GM12878 (cell line): Measurements from ENCODE around the gene KPTN. TPM values are rescaled to one million over a fixed set of nuclear protein-coding genes. Genes with fewer than 3 reads are reported as not detected.

Experiments used
- ATAC-seq: fragments of 200-7000 bp; cut with Tn5 transposase; 3 replicates; pipeline ENCODE4 v1.9.1; 2020; ENCODE audit warnings: mild to moderate bottlenecking, moderate library complexity
- BruUV-seq: library from RNA; stranded (reverse); fragments of 400-500 nt; replicated peaks from 2 replicates; lab custom pipeline; 2021; lab: Mats Ljungman, UMichigan
- CTCF ChIA-PET: fragments of 300-600 bp; sonication (Branson Sonifier 250); formaldehyde crosslinking; extraction: SDS; loops from one replicate; lab custom pipeline; 2021; ENCODE audit warnings: inconsistent platforms; lab: Yijun Ruan, JAX
- POLR2A ChIA-PET: fragments of 350-600 bp; formaldehyde crosslinking; extraction: SDS; loops from one replicate; lab custom pipeline; 2021; ENCODE audit warnings: inconsistent platforms; lab: Charles Lee
- RAD21 ChIA-PET: fragments of 300-600 bp; sonication (Branson Sonifier 250); formaldehyde crosslinking; loops from one replicate; lab custom pipeline; 2023; ENCODE audit warnings: antibody characterized with exemption; ENCODE audit not compliant: unreplicated experiment; lab: Charles Lee
- SMC1A ChIA-PET: fragments of 300-600 bp; sonication (Branson Sonifier 250); formaldehyde crosslinking; loops from one replicate; lab custom pipeline; 2023; ENCODE audit not compliant: unreplicated experiment, uncharacterized antibody; lab: Charles Lee
- DNase-seq: peaks from one replicate; pipeline ENCODE4 v3.0.0-alpha.2; 2011; ENCODE audit warnings: low read depth, low spot score
- FAIRE-seq: peaks from 3 replicates; lab custom pipeline; 2011; peaks lifted over from hg19 to GRCh38; lab: Jason Lieb, UNC
- H2AFZ ChIP-seq: 2 replicates; pipeline ENCODE4 v1.6.0; 2011; ENCODE audit warnings: low read depth, low read length, control low read depth; ENCODE audit not compliant: control insufficient read depth
- H3K27ac ChIP-seq: 2 replicates; pipeline ENCODE4 v1.5.1; 2011; ENCODE audit warnings: control low read depth; ENCODE audit not compliant: control insufficient read depth, insufficient read depth
- H3K27me3 ChIP-seq, 2 experiments: replicated peaks in 1 of 2; 2 replicates each; pipeline versions ENCODE4 v1.6.0 to v1.6.1; 2011; ENCODE audit warnings: low read length in 1 of 2; ENCODE audit not compliant: control insufficient read depth in 2 of 2, insufficient read depth in 2 of 2
- H3K36me3 ChIP-seq, 2 experiments: 2 replicates each; pipeline ENCODE4 v1.5.1; 2011; ENCODE audit warnings: low read length in 1 of 2; ENCODE audit not compliant: control insufficient read depth in 2 of 2, insufficient read depth in 2 of 2
- H3K4me1 ChIP-seq: 2 replicates; pipeline ENCODE4 v1.6.1; 2011; ENCODE audit warnings: mild to moderate bottlenecking, low read length, moderate library complexity, mixed read lengths; ENCODE audit not compliant: control insufficient read depth, insufficient read depth
- H3K4me2 ChIP-seq: 2 replicates; pipeline ENCODE4 v1.6.0; 2011; ENCODE audit warnings: control low read depth; ENCODE audit not compliant: control insufficient read depth, insufficient read depth
- H3K4me3 ChIP-seq: fragments of 200-600 bp; sonication (generic); 2 replicates; pipeline ENCODE4 v1.5.1; 2016
- H3K79me2 ChIP-seq: 2 replicates; pipeline ENCODE4 v1.6.0; 2011; ENCODE audit warnings: low read length; ENCODE audit not compliant: control insufficient read depth, insufficient read depth
- H3K9ac ChIP-seq: 2 replicates; pipeline ENCODE4 v1.8.0; 2011; ENCODE audit warnings: low read length, control low read depth, mixed read lengths; ENCODE audit not compliant: control insufficient read depth, insufficient read depth
- H3K9me3 ChIP-seq: replicated peaks from 3 replicates; pipeline ENCODE4 v1.5.1; 2011; ENCODE audit warnings: mild to moderate bottlenecking, low read length; ENCODE audit not compliant: control insufficient read depth, insufficient read depth
- H4K20me1 ChIP-seq: 2 replicates; pipeline ENCODE4 v1.6.0; 2011; ENCODE audit not compliant: control insufficient read depth, insufficient read depth
- CBX3 ChIP-seq: fragments of 200-600 bp; sonication (generic); IDR thresholded peaks from 2 replicates; pipeline ENCODE4 v1.6.1; 2016; ENCODE audit warnings: low read depth, borderline replicate concordance
- FOS ChIP-seq: IDR thresholded peaks from 3 replicates; pipeline ENCODE4 v1.6.1; 2011; ENCODE audit warnings: borderline replicate concordance; ENCODE audit not compliant: insufficient read length; ENCODE audit errors: extremely low read depth
- HDGF ChIP-seq: fragments of 450-650 bp; IDR thresholded peaks from 2 replicates; pipeline ENCODE4 v1.6.1; 2016; ENCODE audit warnings: antibody characterized with exemption
- IKZF1 ChIP-seq: fragments of 450-650 bp; conservative IDR thresholded peaks from 2 replicates; pipeline ENCODE4 v1.6.1; 2017; ENCODE audit warnings: antibody characterized with exemption, mild to moderate bottlenecking
- JUNB ChIP-seq: IDR thresholded peaks from 2 replicates; pipeline ENCODE4 v1.6.1; 2016; ENCODE audit warnings: antibody characterized with exemption, mild to moderate bottlenecking
- MXI1 ChIP-seq: fragments of 150-350 bp; IDR thresholded peaks from 2 replicates; pipeline ENCODE4 v1.6.1; 2011; ENCODE audit warnings: low read depth, mild to moderate bottlenecking, inconsistent platforms, low read length, improper control_type of control experiment
- RCOR1 ChIP-seq: conservative IDR thresholded peaks from 2 replicates; pipeline ENCODE4 v1.6.1; 2012; ENCODE audit warnings: low read depth, low read length, improper control_type of control experiment
- SMAD5 ChIP-seq: IDR thresholded peaks from 2 replicates; pipeline ENCODE4 v1.6.1; 2016; ENCODE audit warnings: antibody characterized with exemption, low read depth
- SP1 ChIP-seq: IDR thresholded peaks from one replicate; pipeline ENCODE4 v1.6.1; 2011; ENCODE audit warnings: low read depth, low read length
- ZZZ3 ChIP-seq: IDR thresholded peaks from 2 replicates; pipeline ENCODE4 v1.6.1; 2011; ENCODE audit warnings: low read depth; ENCODE audit not compliant: control insufficient read depth, insufficient read length
- WGBS: methylation state at CpG from one replicate; pipeline ENCODE4 v1.1.6; 2016; ENCODE audit warnings: low lambda C conversion rate; ENCODE audit not compliant: insufficient replicate concordance, insufficient coverage; ENCODE audit errors: missing lambda C conversion rate; 5-methylcytosine and 5-hydroxymethylcytosine counted together
- in situ Hi-C: fragments of 300-500 bp; cut with MboI; formaldehyde crosslinking; loops from 9 replicates; pipeline ENCODE4 v1.14.3; 2018; ENCODE audit warnings: mixed read lengths
- intact Hi-C: fragments of 100-400 bp; cut with micrococcal nuclease; formaldehyde crosslinking; loops from one replicate; pipeline ENCODE4 v1.14.2; 2022; ENCODE audit not compliant: unreplicated experiment
- polyA plus RNA-seq, 11 experiments: library from polyadenylated mRNA; depleted of rRNA in 4 of 11; unstranded in 6 of 11; stranded (reverse) in 5 of 11; fragments of >200 nt; fragmentation: Nextera tagmentation in 4 of 11; fragmentation: Illumina TruSeq in 1 of 11; extraction: Ambion mirVana in 4 of 11; extraction: Trizol in 1 of 11; gene quantifications; 1 replicate in 1 of 11; 2 replicates in 10 of 11; pipeline versions ENCODE4 v1.2.1 to v1.2.3, GENCODE V29; 2011 to 2016; ENCODE audit warnings: inconsistent platforms in 2 of 11, missing spikeins in 2 of 11, low read depth in 1 of 11
- total RNA-seq, 4 experiments: library from RNA; depleted of rRNA in 3 of 4; stranded (reverse); fragments of >200 nt in 3 of 4; fragmentation: Illumina TruSeq in 1 of 4; extraction: Trizol in 1 of 4; gene quantifications; 2 replicates each; pipeline versions ENCODE4 v1.2.1 to v1.2.3, GENCODE V29; 2013 to 2021
- TF ChIP-seq, protein P1 (sequence below): fragments of 450-650 bp; conservative IDR thresholded peaks from 2 replicates; pipeline ENCODE4 v1.6.1; 2017; ENCODE audit warnings: mild to moderate bottlenecking, moderate library complexity
- TF ChIP-seq, protein P2 (sequence below): IDR thresholded peaks from 2 replicates; pipeline ENCODE4 v1.6.1; 2011; ENCODE audit warnings: mild to moderate bottlenecking, low read depth, low read length, moderate library complexity; ENCODE audit not compliant: insufficient replicate concordance
- TF ChIP-seq, protein P3 (sequence below): IDR thresholded peaks from 2 replicates; pipeline ENCODE4 v1.6.1; 2012; ENCODE audit warnings: low read depth, low read length, improper control_type of control experiment
- TF ChIP-seq, protein P4 (sequence below): fragments of 450-650 bp; IDR thresholded peaks from 2 replicates; pipeline ENCODE4 v1.6.1; 2018; ENCODE audit warnings: mild to moderate bottlenecking, low read depth, moderate library complexity; ENCODE audit not compliant: partially characterized antibody
- TF ChIP-seq, protein P5 (sequence below): fragments of 450-650 bp; IDR thresholded peaks from 2 replicates; pipeline ENCODE4 v1.6.1; 2016; ENCODE audit warnings: mild to moderate bottlenecking

The KPTN gene
- total and polyA plus RNA-seq, 10 of the 15 experiments (the other 5 are each of a cell fraction or from before 2014, with no cell fraction given), result 0.60 to 10.1 (median 6.0) TPM

DNA sequence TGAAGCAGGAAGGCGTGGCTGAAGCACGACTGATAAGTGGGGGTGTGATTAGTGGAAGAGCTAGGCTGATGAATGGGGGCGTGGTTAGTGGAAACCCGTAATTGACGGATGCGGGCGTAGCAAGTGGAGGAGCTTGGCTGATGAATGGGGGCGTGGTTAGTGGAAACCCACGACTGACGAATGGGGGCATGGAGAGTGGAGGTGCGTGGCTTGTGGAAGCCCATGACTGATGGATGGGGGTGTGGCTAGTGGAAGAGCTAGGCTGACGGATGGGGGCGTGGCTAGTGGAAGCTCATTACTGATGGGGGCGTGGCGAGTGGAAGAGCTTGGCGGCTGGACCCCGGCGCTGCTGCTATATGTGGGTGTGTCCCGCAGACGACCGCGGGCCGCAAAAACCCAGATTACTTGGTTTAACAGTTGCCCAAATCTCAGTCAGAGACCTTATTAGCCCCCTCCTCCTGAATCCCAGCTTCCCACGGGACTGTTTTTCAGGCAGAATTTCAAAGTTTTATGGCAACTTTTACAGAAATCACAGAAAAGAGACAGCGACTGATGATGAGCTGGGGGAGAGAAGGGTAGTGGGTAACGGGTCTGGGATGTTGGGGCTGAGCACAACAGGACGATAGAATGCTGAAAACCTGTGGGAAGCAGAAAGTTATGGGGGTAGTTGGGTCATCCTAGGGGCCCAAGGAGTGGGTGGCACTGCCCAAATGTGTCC is 55.7 kb downstream of the KPTN start:
- peak overlapping the region; percentile 75 for H3K4me2 ChIP-seq
- H2AFZ ChIP-seq, result peak overlapping the region; percentile 16
- H3K27me3 ChIP-seq, result peaks cover 4 to 14% of the 10 kb centered on the region in 2 experiments
- BruUV-seq, result no TSS peak
- peak; percentile 92 for FAIRE-seq
- peaks cover 9% of the 10 kb centered on the region for H3K4me1 ChIP-seq
- ChIA-PET POLR2A (interaction anchor here (1.2 kb wide), 1 partner anchor 135 kb away, joined by 3 read pairs; no protein-coding TSS in a partner anchor), RAD21 (interaction anchor here (0.6 to 2.4 kb wide), 12 partner anchors 8 to 295 kb away, joined by 3 to 19 read pairs (median 4); partner anchors contain the start of genes DHX34 and KPTN), CTCF (interaction anchor here (0.6 to 2.2 kb wide), 25 partner anchors 8 to 435 kb away, joined by 3 to 28 read pairs (median 5); partner anchors contain the start of genes DHX34, KPTN and NAPA), SMC1A (interaction anchor here (0.6 to 1.9 kb wide), 13 partner anchors 8 to 278 kb away, joined by 3 to 12 read pairs (median 4); no protein-coding TSS in a partner anchor)
- in situ Hi-C loops, result loop anchor here (5.0 kb wide), 1 partner anchor 131 kb away; no protein-coding TSS in a partner anchor
- no peak overlapping the region for H3K27ac ChIP-seq
- no peaks in the 10 kb centered on the region for H3K9me3 ChIP-seq
- intact Hi-C loops, result loop anchor here (1.0 kb wide), 1 partner anchor 132 kb away; no protein-coding TSS in a partner anchor
- peak; percentile 89 for ATAC-seq
- H3K9ac ChIP-seq, result no peak overlapping the region; the same call in 1 of the 2 replicates
- 6% methylated on average over 27 of the region's 27 CpGs for WGBS
- no peaks in the 10 kb centered on the region for H3K79me2 ChIP-seq
- DNase-seq, result peak; percentile 75
- no peaks in the 10 kb centered on the region for H3K36me3 ChIP-seq
- H3K4me3 ChIP-seq, result 0 out of 2 replicates have a peak overlapping the region, but pooled peaks have one; percentile 18
- H4K20me1 ChIP-seq, result no peaks in the 10 kb centered on the region
- TF ChIP-seq, protein P1, sequence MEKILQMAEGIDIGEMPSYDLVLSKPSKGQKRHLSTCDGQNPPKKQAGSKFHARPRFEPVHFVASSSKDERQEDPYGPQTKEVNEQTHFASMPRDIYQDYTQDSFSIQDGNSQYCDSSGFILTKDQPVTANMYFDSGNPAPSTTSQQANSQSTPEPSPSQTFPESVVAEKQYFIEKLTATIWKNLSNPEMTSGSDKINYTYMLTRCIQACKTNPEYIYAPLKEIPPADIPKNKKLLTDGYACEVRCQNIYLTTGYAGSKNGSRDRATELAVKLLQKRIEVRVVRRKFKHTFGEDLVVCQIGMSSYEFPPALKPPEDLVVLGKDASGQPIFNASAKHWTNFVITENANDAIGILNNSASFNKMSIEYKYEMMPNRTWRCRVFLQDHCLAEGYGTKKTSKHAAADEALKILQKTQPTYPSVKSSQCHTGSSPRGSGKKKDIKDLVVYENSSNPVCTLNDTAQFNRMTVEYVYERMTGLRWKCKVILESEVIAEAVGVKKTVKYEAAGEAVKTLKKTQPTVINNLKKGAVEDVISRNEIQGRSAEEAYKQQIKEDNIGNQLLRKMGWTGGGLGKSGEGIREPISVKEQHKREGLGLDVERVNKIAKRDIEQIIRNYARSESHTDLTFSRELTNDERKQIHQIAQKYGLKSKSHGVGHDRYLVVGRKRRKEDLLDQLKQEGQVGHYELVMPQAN, result no peak
- TF ChIP-seq RCOR1 (no peak), FOS (no peak), SP1 (peak; percentile 55), IKZF1 (no peak), CBX3 (no peak), ZZZ3 (no peak), MXI1 (no peak), JUNB (no peak), SMAD5 (no peak), HDGF (peak; percentile 79; the same call in 1 of the 2 replicates)
- TF ChIP-seq, protein P2, sequence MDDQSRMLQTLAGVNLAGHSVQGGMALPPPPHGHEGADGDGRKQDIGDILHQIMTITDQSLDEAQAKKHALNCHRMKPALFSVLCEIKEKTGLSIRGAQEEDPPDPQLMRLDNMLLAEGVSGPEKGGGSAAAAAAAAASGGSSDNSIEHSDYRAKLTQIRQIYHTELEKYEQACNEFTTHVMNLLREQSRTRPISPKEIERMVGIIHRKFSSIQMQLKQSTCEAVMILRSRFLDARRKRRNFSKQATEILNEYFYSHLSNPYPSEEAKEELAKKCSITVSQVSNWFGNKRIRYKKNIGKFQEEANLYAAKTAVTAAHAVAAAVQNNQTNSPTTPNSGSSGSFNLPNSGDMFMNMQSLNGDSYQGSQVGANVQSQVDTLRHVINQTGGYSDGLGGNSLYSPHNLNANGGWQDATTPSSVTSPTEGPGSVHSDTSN, result peak; percentile 76
- TF ChIP-seq, protein P3, sequence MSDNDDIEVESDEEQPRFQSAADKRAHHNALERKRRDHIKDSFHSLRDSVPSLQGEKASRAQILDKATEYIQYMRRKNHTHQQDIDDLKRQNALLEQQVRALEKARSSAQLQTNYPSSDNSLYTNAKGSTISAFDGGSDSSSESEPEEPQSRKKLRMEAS, result no peak
- TF ChIP-seq, protein P4, sequence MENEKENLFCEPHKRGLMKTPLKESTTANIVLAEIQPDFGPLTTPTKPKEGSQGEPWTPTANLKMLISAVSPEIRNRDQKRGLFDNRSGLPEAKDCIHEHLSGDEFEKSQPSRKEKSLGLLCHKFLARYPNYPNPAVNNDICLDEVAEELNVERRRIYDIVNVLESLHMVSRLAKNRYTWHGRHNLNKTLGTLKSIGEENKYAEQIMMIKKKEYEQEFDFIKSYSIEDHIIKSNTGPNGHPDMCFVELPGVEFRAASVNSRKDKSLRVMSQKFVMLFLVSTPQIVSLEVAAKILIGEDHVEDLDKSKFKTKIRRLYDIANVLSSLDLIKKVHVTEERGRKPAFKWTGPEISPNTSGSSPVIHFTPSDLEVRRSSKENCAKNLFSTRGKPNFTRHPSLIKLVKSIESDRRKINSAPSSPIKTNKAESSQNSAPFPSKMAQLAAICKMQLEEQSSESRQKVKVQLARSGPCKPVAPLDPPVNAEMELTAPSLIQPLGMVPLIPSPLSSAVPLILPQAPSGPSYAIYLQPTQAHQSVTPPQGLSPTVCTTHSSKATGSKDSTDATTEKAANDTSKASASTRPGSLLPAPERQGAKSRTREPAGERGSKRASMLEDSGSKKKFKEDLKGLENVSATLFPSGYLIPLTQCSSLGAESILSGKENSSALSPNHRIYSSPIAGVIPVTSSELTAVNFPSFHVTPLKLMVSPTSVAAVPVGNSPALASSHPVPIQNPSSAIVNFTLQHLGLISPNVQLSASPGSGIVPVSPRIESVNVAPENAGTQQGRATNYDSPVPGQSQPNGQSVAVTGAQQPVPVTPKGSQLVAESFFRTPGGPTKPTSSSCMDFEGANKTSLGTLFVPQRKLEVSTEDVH, result no peak
- TF ChIP-seq, protein P5, sequence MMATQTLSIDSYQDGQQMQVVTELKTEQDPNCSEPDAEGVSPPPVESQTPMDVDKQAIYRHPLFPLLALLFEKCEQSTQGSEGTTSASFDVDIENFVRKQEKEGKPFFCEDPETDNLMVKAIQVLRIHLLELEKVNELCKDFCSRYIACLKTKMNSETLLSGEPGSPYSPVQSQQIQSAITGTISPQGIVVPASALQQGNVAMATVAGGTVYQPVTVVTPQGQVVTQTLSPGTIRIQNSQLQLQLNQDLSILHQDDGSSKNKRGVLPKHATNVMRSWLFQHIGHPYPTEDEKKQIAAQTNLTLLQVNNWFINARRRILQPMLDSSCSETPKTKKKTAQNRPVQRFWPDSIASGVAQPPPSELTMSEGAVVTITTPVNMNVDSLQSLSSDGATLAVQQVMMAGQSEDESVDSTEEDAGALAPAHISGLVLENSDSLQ, result peak; percentile 92
